GM19438 (cell line): ENCODE results near the gene PPP1CA.
"Not testable (repeated sequence)": the region's sequence is repeated elsewhere in the genome, so short reads cannot be mapped to it uniquely, and the experiment has no call there.

Experiments
- ATAC-seq: cut with Tn5 transposase; IDR thresholded peaks from one replicate; pipeline ENCODE4 v1.9.1; 2021; ENCODE audit warnings: low read depth; ENCODE audit not compliant: unreplicated experiment

The PPP1CA gene

GRCh38 chr11:67405688-67406339 is 4.2 kb upstream of the PPP1CA start:
- no peak for ATAC-seq

- no peak for ATAC-seq
Observed at GRCh38 chr11:67405196-67405567, 3.5 kb upstream of the PPP1CA start.

GRCh38 chr11:67404515-67405195 is 3.0 kb upstream of the PPP1CA start:
- ATAC-seq = no peak

- ATAC-seq = not testable (repeated sequence)
Observed at GRCh38 chr11:67403085-67403484, 1.4 kb upstream of the PPP1CA start.

GRCh38 chr11:67402192-67402839 is 658 bp upstream of the PPP1CA start:
- not testable (repeated sequence) for ATAC-seq

- peak; percentile 11 for ATAC-seq
Observed at GRCh38 chr11:67400942-67401494, 640 bp downstream of the PPP1CA start.

- ATAC-seq = no peak
Observed at GRCh38 chr11:67400251-67400941, 1.3 kb downstream of the PPP1CA start.

- ATAC-seq = no peak
Observed at GRCh38 chr11:67398661-67399563, 2.7 kb downstream of the PPP1CA start.

- ATAC-seq = no peak
Observed at GRCh38 chr11:67397986-67398660, 3.5 kb downstream of the PPP1CA start.

- no peak for ATAC-seq
Observed at GRCh38 chr11:67397536-67397935, 4.1 kb downstream of the PPP1CA start.

GRCh38 chr11:67396587-67397389 is 4.9 kb downstream of the PPP1CA start:
- ATAC-seq = no peak

GRCh38 chr11:67396259-67396581 is 5.4 kb downstream of the PPP1CA start:
- ATAC-seq = no peak

GRCh38 chr11:67395555-67396258 is 6.0 kb downstream of the PPP1CA start:
- ATAC-seq = no peak

- ATAC-seq = no peak
Observed at GRCh38 chr11:67393990-67394389, 7.7 kb downstream of the PPP1CA start.

- no peak for ATAC-seq
Observed at GRCh38 chr11:67393437-67393836, 8.2 kb downstream of the PPP1CA start.

GRCh38 chr11:67392183-67392715 is 9.4 kb downstream of the PPP1CA start:
- ATAC-seq = peak; percentile 12

- peak; percentile 46 for ATAC-seq
Observed at GRCh38 chr11:67391304-67392182, 10.1 kb downstream of the PPP1CA start, which contains the start of gene RAD9A. TSS of gene RAD9A (plus strand) at chr11:67391986. CDS start at chr11:67392045, 59 bp downstream.
